Activated T-cell treated with anti-CD3 and anti-CD28 coated beads, Interleukin-2, amount 50 U/mL, for 72 hours (primary cell): Measurements from ENCODE around the gene ACVR1. TPM values are rescaled to one million over a fixed set of nuclear protein-coding genes. Genes with fewer than 3 reads are reported as not detected.

ENCODE experiments used
- ATAC-seq, 2 donors: fragments of 150-1000 bp; cut with Tn5 transposase; replicated peaks in 1 of 2; 2 replicates each; pipeline ENCODE4 v1.10.0; 2021; ENCODE audit warnings: moderate library complexity in 2 of 2, mild to moderate bottlenecking in 1 of 2
- DNase-seq, 2 donors: peaks; one replicate each; pipeline ENCODE4 v3.0.0; 2021 to 2022; ENCODE audit warnings: mixed read lengths in 1 of 2
- H3K27ac Mint-ChIP-seq: one replicate; pipeline ENCODE4 v1.8.0; 2022; ENCODE audit warnings: mild to moderate bottlenecking, moderate library complexity, mixed read lengths
- H3K27me3 Mint-ChIP-seq: one replicate; pipeline ENCODE4 v1.8.0; 2022; ENCODE audit warnings: low read depth, mixed read lengths
- H3K36me3 Mint-ChIP-seq, 2 donors: one replicate each; pipeline ENCODE4 v1.8.0; 2022; ENCODE audit warnings: mixed read lengths in 2 of 2, mild to moderate bottlenecking in 1 of 2; ENCODE audit not compliant: insufficient read depth in 2 of 2
- H3K4me1 Mint-ChIP-seq: one replicate; pipeline ENCODE4 v1.8.0; 2022; ENCODE audit warnings: low read depth, mixed read lengths
- H3K4me3 Mint-ChIP-seq, 2 donors: one replicate each; pipeline ENCODE4 v1.8.0; 2022; ENCODE audit warnings: mild to moderate bottlenecking in 2 of 2, mixed read lengths in 2 of 2, moderate library complexity in 2 of 2
- H3K9me3 Mint-ChIP-seq, 2 donors: one replicate each; pipeline ENCODE4 v1.8.0; 2022; ENCODE audit warnings: mixed read lengths in 2 of 2
- total RNA-seq, 2 donors: library from RNA; stranded (reverse); gene quantifications; one replicate each; pipeline ENCODE4 v1.2.3, GENCODE V29; 2022

ACVR1 gene
- total RNA-seq, 2 donors from 2014 or later = 28.3 to 29.7 TPM

DNA sequence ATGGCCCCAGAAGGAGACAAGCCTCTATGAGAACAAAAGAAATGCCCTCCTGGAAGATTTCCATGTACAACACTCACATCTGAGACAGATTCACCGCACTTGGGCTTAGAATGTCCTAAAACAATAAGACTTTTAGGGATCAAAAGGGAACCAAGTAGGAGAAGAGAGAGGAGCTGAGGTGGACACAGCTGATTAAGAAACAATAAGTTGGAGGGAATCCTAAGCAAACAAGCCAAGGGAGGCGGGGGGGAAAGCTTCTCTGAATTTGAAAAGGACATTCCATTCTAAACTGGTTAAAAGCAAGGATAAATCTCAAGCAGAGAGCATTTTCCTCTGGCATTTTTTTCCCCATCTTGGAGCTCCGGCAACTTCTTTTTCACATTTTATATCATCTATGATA, 9.9 kb downstream of the ACVR1 start:
- DNase-seq (no peak), ATAC-seq (no peak)
- no peak overlapping the region for H3K27ac Mint-ChIP-seq
- peak overlapping the region in 1 of 2 donors; percentile 27 for H3K4me3 Mint-ChIP-seq
- peaks cover 0 to 3% of the 10 kb centered on the region in 2 donors for H3K9me3 Mint-ChIP-seq
- peaks cover 76% of the 10 kb centered on the region for H3K4me1 Mint-ChIP-seq
- H3K36me3 Mint-ChIP-seq = peaks cover 7 to 18% of the 10 kb centered on the region in 2 donors
- H3K27me3 Mint-ChIP-seq = no peaks in the 10 kb centered on the region

DNA sequence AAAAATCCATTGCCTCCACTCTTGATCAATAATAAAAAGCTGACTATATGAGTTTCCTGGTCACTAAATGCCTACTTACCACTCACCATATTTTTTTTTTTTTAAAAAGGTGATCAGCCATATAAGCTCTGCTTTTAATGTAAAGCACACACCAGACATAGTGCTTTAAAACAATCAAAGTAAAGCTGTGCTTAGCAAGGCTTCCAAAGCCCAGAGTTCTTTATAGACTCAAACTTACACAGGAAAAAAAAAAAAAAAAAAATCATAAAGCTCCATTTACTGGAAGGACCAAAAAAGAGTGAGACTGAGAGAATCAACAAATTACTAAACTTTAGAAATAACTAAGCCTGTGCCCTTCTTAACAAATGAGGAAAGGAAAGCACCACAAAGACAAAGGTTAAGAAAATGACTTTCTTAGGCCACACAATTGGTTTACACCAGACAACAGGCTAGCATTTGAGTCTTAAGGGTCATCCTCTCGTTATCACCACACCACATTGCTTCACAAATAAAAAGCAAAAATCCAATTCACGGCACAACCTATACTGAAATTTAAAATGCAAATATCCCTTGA, 11.2 kb downstream of the ACVR1 start:
- ATAC-seq = peak; percentile 87 to 92
- Mint-ChIP-seq H3K4me3 (peak overlapping the region; percentile 44 to 71), H3K9me3 (peaks cover 0 to 3% of the 10 kb centered on the region in 2 donors), H3K4me1 (peaks cover 64% of the 10 kb centered on the region), H3K27ac (peak overlapping the region; percentile 100), H3K36me3 (peaks cover 9 to 22% of the 10 kb centered on the region in 2 donors), H3K27me3 (no peaks in the 10 kb centered on the region)
- DNase-seq = no peak

DNA sequence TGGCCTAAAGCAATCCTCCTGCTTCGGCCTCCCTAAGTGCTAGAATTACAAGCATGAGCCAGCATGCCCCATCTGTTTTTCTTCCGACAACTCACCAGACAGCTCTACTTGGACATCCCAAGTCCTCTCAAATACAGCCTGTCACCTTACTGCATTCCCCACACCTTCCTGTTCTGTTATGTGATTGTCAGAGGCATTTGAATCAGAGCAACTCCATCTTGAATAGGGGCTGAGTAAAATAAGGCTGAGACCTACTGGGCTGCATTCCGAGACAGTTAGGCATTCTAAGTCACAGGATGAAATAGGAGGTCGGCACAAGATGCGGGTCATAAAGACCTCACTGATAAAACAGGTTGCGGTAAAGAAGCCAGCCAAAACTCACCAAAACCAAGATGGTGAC, 17.3 kb downstream of the ACVR1 start:
- DNase-seq (no peak), ATAC-seq (no peak)
- Mint-ChIP-seq H3K4me3 (no peak overlapping the region), H3K4me1 (peaks cover 41% of the 10 kb centered on the region), H3K27ac (peak overlapping the region; percentile 34), H3K27me3 (no peaks in the 10 kb centered on the region), H3K36me3 (peaks cover 16 to 26% of the 10 kb centered on the region in 2 donors), H3K9me3 (no peaks in the 10 kb centered on the region)

DNA sequence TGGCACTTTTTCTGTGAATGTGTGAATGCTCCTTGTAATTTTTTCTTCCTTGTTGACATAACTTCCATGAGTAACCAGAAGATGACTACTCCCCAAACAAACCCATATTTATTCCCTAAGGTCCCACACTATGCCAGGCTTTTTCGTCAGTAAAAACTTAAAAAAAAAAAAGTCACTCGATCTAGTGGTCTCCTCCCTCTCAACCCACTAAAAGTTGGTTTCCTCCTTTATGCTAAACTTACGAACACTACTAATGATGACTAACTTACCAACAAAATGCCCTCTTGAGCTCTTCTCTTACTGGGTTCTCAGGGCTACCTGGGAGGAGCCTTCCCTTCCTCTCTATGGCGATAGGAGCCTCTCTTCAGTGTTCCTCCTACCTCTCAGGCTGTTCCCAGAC, 18.2 kb downstream of the ACVR1 start:
- peaks cover 45% of the 10 kb centered on the region for H3K4me1 Mint-ChIP-seq

DNA sequence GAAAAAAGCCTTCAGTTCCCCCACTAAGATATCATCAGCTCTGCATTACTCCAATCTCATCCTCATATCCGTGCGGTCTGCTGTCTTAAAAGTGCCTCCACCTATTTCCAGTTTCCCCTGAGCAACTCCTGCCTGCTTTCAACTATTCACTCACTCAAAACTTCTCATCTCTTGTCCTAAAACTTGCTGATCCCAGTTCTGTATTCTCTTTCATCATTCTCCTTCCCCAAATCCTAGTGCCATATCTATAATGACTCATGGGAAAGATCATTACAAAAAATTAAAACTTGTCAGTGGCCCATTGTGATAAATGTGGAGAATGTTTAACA, 20.0 kb downstream of the ACVR1 start:
- ATAC-seq = peak in 1 of 2 donors; percentile 23
- Mint-ChIP-seq H3K36me3 (peaks cover 16 to 29% of the 10 kb centered on the region in 2 donors), H3K27me3 (no peaks in the 10 kb centered on the region), H3K9me3 (no peaks in the 10 kb centered on the region), H3K4me1 (peaks cover 52% of the 10 kb centered on the region), H3K4me3 (peak overlapping the region; percentile 4 to 39), H3K27ac (peak overlapping the region; percentile 89)
- no peak for DNase-seq

More for the DNA sequence above, 18.2 kb downstream of the ACVR1 start:
- DNase-seq = no peak
- H3K36me3 Mint-ChIP-seq = peaks cover 16 to 29% of the 10 kb centered on the region in 2 donors
- H3K27ac Mint-ChIP-seq = peak overlapping the region; percentile 77
- H3K9me3 Mint-ChIP-seq = no peaks in the 10 kb centered on the region
- H3K27me3 Mint-ChIP-seq = no peaks in the 10 kb centered on the region
- H3K4me3 Mint-ChIP-seq = no peak overlapping the region
- no peak for ATAC-seq

DNA sequence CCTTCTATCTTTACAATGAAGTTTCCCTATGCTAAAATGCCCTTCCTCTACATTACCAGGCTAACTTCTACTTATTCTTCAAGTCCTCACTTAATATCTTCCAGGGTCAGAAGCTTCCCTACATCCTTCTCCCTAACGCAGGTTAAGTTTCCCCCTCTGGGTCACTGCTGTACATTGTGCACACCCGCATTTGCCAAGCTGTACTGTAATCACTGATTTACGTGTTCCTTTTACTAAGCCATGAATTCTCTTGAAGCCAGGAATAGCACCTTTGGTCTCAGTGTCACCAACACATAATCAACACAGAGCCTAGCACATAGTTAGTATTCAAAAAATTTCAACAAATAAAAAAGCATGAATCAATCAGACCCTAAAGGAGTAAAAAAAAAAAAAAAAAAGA, 22.3 kb downstream of the ACVR1 start:
- peaks cover 54% of the 10 kb centered on the region for H3K4me1 Mint-ChIP-seq

DNA sequence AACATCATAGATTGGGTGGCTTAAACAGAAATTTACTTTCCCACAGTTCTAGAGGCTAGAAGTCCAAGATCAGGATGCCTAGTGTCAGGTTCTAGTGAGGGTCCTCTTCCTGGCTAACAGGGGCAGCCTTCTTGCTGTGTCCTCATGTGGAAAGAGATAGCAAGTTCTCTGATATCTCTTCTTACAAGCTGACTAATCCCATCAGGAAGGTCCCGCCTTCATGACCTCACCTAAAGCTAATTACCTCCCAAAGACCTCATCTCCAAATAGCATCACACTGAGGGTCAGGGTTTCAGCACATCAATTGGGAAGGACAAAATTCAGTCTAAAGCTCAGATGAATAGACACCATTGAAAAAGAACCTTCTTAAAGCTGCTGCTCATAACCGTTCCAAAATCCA, 22.9 kb downstream of the ACVR1 start:
- DNase-seq (no peak), ATAC-seq (no peak)
- Mint-ChIP-seq H3K4me1 (peaks cover 50% of the 10 kb centered on the region), H3K9me3 (no peaks in the 10 kb centered on the region), H3K27ac (no peak overlapping the region), H3K27me3 (no peaks in the 10 kb centered on the region), H3K4me3 (no peak overlapping the region), H3K36me3 (peaks cover 14 to 34% of the 10 kb centered on the region in 2 donors)

More for the DNA sequence above, 22.3 kb downstream of the ACVR1 start:
- H3K27ac Mint-ChIP-seq = no peak overlapping the region
- peaks cover 13 to 31% of the 10 kb centered on the region in 2 donors for H3K36me3 Mint-ChIP-seq
- no peak for DNase-seq
- H3K4me3 Mint-ChIP-seq = no peak overlapping the region
- no peaks in the 10 kb centered on the region for H3K9me3 Mint-ChIP-seq
- no peaks in the 10 kb centered on the region for H3K27me3 Mint-ChIP-seq
- no peak for ATAC-seq

DNA sequence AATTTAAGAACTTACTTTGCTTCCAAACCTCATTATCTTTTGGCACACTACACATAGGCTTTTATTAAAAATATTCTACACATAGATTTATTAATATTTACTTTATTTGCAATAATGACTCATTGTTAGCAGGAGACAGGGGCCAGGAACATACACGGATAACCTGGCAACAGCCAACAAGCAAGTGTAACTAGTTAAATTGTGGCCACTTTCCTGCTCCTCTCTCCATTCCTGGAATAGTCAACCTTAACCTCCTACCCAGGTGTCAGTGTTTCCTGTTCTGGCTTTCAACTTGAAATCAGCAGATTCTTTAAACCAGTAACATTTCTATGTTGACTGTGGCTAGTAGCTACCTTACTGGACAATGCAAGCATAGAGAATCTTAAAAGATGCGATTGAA, 26.5 kb downstream of the ACVR1 start:
- H3K36me3 Mint-ChIP-seq = peaks cover 13 to 41% of the 10 kb centered on the region in 2 donors
- no peak for DNase-seq
- H3K4me1 Mint-ChIP-seq = peaks cover 31% of the 10 kb centered on the region
- H3K4me3 Mint-ChIP-seq = no peak overlapping the region
- H3K27me3 Mint-ChIP-seq = no peaks in the 10 kb centered on the region
- H3K9me3 Mint-ChIP-seq = peaks cover 0 to 3% of the 10 kb centered on the region in 2 donors
- no peak for ATAC-seq
- no peak overlapping the region for H3K27ac Mint-ChIP-seq

DNA sequence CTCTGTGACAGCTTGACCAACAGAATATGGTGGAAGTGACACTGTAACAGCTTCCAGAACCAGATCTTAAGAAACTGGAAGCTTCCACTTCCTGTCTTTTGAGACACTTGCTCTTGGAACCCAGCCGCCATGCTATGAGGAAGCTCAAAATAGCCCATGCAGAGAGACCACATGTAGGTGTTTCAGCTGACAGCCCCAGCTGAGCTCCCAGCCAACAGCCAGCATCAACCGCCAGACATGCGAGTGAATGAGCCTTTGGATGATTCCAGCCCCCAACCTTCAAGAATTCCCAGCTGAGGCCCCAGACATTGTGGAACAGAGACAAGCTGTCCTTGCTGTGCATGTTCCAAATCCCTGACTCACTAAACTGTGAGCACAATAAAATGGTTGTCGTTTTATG, 27.9 kb downstream of the ACVR1 start:
- DNase-seq (no peak), ATAC-seq (no peak)
- Mint-ChIP-seq H3K4me3 (no peak overlapping the region), H3K4me1 (peaks cover 19% of the 10 kb centered on the region), H3K9me3 (peaks cover 0 to 3% of the 10 kb centered on the region in 2 donors), H3K27ac (no peak overlapping the region), H3K36me3 (peaks cover 12 to 34% of the 10 kb centered on the region in 2 donors), H3K27me3 (no peaks in the 10 kb centered on the region)

DNA sequence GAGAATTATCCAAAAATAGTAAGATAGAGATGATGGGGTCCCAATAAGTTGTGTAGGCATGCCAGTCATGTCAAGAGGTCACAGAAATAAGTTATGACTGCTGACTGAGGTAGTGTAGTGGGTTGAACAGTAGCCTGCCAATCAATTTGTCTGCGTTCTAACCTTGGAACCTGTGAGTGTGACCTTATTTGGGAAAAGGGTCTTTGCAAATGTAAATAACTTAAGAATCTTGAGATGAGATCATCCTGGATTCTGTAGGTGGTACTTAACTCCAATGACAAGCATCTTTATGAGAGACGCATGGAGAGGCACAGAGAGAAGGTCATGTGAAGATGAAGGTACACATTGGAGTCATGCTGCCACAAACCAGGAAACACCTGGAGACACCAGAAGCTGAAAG, 31.0 kb downstream of the ACVR1 start:
- DNase-seq = no peak
- no peak for ATAC-seq
- H3K27ac Mint-ChIP-seq = peak overlapping the region; percentile 38
- peaks cover 0 to 3% of the 10 kb centered on the region in 2 donors for H3K9me3 Mint-ChIP-seq
- no peaks in the 10 kb centered on the region for H3K27me3 Mint-ChIP-seq
- H3K4me1 Mint-ChIP-seq = peaks cover 18% of the 10 kb centered on the region
- H3K36me3 Mint-ChIP-seq = peaks cover 12 to 30% of the 10 kb centered on the region in 2 donors
- no peak overlapping the region for H3K4me3 Mint-ChIP-seq

DNA sequence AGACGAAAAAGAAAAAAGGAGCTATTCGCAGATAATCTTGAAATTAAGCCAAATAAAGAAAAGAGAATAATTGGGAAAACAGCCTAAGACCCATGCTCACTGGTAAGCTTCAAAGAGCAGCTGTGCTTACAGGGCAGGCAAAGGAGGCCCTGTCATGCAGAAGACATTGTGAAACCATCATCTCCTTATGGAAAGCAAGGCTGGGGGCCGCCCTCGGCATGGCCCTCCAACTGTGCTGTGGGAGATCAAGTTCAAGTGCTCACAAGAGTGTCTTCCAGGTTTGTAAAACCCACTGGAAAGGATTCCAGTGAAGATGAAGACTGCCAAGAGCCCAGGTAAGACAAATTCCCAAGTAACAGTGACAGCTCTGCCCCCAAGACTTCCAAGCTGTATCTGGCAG, 32.2 kb downstream of the ACVR1 start:
- Mint-ChIP-seq H3K4me3 (no peak overlapping the region), H3K27ac (no peak overlapping the region), H3K9me3 (peaks cover 0 to 3% of the 10 kb centered on the region in 2 donors), H3K4me1 (peaks cover 25% of the 10 kb centered on the region), H3K36me3 (peaks cover 12 to 24% of the 10 kb centered on the region in 2 donors), H3K27me3 (no peaks in the 10 kb centered on the region)
- DNase-seq (no peak), ATAC-seq (no peak)

DNA sequence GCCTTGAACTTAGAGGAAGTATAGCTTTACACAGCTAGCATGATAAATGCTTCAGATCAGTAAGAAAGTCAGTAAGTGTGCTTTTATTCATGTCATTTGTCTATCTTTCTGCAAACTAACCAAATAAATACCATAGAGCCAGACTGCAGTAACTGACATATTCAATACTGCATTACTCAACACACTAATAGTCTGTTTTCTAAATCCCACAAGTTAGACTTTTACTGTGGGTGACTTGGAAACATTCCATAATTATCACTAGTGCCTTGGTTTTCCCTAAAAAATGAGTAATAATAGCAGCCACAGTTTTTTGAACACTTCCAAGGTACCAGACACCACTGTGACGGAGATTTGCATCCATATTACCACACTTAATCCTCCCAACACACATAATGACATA, 33.0 kb downstream of the ACVR1 start:
- H3K9me3 Mint-ChIP-seq = peaks cover 0 to 3% of the 10 kb centered on the region in 2 donors
- no peak for ATAC-seq
- H3K4me1 Mint-ChIP-seq = peaks cover 33% of the 10 kb centered on the region
- H3K27me3 Mint-ChIP-seq = no peaks in the 10 kb centered on the region
- H3K4me3 Mint-ChIP-seq = no peak overlapping the region
- H3K27ac Mint-ChIP-seq = no peak overlapping the region
- H3K36me3 Mint-ChIP-seq = peaks cover 8 to 18% of the 10 kb centered on the region in 2 donors
- no peak for DNase-seq

DNA sequence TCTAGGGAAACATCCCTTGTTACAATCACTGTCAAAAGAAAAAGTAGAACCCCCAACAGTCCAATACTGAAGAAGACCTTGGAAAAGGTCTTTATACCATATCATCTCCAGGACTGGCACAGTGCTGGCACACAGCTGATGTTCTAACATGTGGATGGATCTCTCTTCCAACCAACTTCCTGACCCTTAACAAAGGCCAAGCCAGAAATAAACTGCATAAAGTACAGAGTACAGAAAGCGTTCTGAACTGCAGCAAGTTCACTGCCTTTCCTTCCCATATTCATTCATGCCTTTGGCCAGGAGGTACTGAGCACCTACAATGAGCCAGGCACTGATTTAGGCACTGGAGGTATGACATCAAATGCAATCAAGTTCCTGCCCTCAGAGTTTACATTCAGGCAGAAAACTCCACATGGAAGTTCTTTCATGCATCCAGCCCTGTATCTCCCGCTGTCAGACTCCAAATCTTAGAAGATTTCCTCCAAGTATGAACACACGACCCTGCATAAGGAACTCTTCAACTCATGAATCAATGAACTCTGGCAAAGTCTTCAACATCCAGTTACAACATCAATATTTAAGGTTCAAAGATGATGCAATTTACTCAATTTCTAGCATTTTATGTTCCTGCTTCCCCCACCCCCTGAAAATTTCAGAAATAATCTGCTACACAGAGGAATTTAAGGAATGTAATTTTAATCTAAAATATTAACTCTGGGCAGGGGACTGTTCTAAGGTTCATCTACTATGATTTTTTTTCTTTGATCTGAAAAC, 33.8 kb downstream of the ACVR1 start:
- ATAC-seq (no peak), DNase-seq (no peak)
- H3K4me1 Mint-ChIP-seq = peaks cover 41% of the 10 kb centered on the region
- no peak overlapping the region for H3K4me3 Mint-ChIP-seq
- no peak overlapping the region for H3K27ac Mint-ChIP-seq
- peaks cover 6 to 15% of the 10 kb centered on the region in 2 donors for H3K36me3 Mint-ChIP-seq
- H3K27me3 Mint-ChIP-seq = no peaks in the 10 kb centered on the region
- no peaks in the 10 kb centered on the region for H3K9me3 Mint-ChIP-seq
